Stimulated activated CD4-positive, alpha-beta T cell treated with anti-CD3 and anti-CD28 coated beads, TNF-alpha, amount 100 ng/mL, for 1 hour (primary cell): ENCODE data around the gene ZP2.
"Not testable (repeated sequence)": the region's sequence is repeated elsewhere in the genome, so short reads cannot be mapped to it uniquely, and the experiment has no call there.

ENCODE experiments used
- DNase-seq, 3 donors: peaks; one replicate each; pipeline ENCODE4 v3.0.0-alpha.2; 2020; ENCODE audit warnings: low read depth in 3 of 3, low spot score in 1 of 3

ZP2 gene

GRCh38 chr16:21152160-21153030 lies 59.0 kb downstream of the ZP2 start:
- DNase-seq = not testable (repeated sequence)

GRCh38 chr16:21150375-21151001 lies 60.9 kb downstream of the ZP2 start, which contains the start of gene DNAH3:
TSS of gene DNAH3 (minus strand) at chr16:21150846. CDS start at chr16:21150319, 527 bp downstream.
- no peak for DNase-seq
